ENCODE measurements around the gene CCDC187. TPM values are rescaled to one million over a fixed set of nuclear protein-coding genes. Genes with fewer than 3 reads are reported as not detected.
"Not testable (repeated sequence)": the region's sequence is repeated elsewhere in the genome, so short reads cannot be mapped to it uniquely, and the experiment has no call there.

Gene CCDC187
- total RNA-seq = not detected in 2 replicates

DNA sequence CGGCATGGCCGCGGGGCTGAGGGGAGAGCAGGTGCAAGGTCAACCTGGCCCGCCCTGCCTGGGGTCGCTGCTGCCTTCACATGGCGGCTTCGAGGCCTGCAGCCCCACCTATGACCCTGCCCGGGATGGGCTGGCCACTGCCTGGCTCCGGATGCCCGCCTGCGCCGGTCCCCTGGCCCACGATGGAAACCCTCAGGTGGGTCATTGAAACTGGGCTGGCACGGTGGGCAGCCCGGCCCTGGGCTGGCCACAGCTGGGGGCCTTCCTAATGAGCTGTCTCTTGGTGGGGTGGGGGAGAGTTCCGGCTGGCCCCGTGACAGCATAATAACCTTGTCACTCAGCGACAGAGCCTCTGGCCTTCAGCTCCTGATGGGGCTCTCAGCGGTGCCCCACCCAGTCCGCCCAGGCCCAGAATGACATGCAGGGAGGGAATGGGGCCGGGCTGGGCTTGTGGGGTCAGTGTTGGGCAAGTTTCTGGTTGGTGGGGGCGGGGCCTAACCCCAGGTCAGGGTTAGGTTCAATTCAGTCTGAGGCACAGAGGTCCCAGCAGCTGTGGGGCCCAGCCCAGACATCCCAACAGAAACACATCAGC lies at the start of gene CCDC187:
Gene CCDC187, minus strand, starts transcription at position 270 of the 592 bp plus-strand sequence. Its CDS starts 264 bp downstream, at position 6.
- DNase-seq (ENCODE audit: extremely low read depth, low read depth, low spot score) = no peak

DNA sequence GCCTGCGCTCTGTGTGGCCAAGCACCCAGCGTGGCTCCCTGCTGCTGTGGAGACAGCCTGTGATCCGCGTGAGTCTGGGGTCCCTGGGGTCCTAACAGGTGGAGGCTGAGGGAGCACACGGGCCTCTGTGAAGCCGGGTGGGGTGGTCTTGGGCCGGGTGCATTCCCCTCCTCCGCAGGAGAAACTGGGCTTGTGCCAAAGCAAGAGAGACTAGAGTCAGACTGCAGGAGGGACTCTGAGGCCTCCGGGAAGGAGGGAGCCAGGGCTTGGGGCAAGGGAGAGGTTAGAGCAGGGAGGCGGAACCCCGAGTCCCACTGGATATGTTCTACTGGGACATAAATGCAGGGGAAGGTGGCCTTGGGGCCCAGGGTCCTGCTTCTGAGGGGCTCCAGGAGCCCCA lies 49.2 kb upstream of the CCDC187 start:
- no peak for DNase-seq (ENCODE audit: extremely low read depth, low read depth, low spot score)

- no peak for DNase-seq (ENCODE audit: extremely low read depth, low read depth, low spot score)
Measured at GRCh38 chr9:136352682-136353081, 48.8 kb upstream of the CCDC187 start.

DNA sequence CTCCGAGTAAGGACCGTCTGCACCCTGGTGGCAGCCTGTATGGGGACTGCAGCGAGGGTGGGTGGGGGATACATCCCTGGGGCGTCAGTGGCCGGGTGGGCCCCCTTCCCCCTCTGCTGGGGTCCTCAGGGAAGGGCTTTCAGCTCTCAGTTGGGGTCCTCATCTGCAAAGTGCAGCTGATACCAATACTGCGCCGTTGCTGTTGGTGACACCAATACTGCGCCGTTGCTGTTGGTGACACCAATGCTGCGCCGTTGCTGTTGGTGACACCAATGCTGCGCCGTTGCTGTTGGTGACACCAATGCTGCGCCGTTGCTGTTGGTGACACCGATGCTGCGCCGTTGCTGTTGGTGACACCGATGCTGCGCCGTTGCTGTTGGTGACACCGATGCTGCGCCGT lies 48.0 kb upstream of the CCDC187 start:
- not testable (repeated sequence) for DNase-seq (ENCODE audit: extremely low read depth, low read depth, low spot score)

DNA sequence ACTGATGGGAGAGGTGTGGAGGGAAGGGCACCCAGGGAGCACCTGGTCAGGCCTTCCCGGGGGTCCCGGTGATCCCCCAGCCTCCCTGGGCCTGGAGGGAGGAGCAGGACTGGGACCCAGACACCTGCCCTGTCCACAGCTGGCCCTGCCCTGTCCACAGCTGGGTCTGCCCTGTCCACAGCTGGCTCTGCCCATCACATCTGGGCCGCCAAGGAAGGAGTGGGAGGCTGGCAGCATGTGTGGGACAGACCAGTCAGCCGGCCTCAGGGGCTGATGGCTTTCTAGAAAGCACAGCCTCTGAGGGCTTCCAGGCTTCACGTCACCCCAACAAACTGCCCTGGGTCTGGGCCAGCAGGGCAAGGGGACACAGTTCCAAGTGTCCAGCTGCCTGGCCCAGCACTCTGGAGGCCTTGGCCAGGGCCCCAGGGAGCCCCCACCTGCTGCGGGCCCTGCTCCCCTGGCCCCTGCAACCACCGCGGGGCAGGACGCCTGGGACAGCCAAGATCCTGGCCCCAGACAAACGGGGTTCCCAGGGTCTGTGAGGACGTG lies 47.4 kb upstream of the CCDC187 start:
- no peak for DNase-seq (ENCODE audit: extremely low read depth, low read depth, low spot score)

- no peak for DNase-seq (ENCODE audit: extremely low read depth, low read depth, low spot score)
Measured at GRCh38 chr9:136349546-136349945, 45.7 kb upstream of the CCDC187 start.

DNA sequence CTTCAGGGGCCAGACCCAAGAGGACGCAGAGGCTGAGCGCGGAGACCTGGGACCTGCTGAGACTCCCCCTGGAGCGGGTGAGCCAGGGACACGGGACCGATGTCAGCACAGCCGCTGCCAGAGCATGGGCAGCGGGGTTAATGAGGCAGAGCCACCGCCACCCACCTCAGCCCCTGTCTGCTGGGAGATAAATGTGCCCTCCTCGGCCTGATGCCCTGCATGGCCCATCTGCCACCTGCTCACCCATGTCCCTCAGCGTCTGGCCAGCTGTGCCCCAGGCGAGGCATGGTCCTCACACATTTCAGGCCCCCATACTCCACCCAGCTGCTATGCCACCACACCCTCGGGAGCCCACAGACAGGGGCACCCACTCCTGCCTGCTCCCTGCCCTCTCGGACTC lies 44.8 kb upstream of the CCDC187 start:
- DNase-seq (ENCODE audit: extremely low read depth, low read depth, low spot score) = no peak

DNA sequence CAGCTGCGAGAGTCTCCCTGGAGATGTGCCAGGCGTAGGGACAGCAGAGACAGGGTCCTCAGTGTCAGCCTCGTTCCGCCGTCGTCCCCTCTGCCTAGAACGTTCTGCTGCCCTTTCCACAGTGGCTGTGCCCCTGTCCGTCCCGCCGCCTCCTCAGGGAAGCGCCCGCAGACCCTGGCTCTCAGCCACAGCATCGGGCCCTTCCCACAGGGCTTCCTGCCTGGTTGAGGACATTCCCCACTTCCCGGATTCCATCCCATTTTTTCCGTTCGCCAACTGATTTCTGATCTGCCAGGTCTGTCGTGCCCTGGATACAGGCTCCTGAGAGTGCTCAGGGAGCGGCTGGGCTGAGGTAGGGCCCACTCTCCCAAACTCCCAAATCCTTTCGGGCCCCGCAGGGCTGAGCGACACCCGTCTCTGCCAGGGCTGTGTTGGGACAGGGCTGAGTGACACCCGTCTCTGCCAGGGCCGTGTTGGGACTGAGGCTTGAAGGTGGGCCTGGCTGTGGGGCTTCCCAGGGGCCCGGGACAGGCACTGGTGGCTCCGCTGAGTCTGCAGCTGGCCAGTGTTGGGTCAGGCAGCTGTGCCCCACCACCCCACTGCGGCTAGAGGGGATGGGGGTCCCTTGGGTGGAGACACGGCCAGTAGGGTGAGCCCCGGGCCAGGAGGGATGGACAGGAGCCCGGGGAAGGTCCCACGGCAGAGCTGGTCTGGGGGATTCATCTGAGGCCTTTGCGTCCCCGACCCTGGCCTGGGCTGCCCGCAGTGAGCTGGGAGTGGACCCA lies 43.8 kb upstream of the CCDC187 start:
- no peak for DNase-seq (ENCODE audit: extremely low read depth, low read depth, low spot score)

DNA sequence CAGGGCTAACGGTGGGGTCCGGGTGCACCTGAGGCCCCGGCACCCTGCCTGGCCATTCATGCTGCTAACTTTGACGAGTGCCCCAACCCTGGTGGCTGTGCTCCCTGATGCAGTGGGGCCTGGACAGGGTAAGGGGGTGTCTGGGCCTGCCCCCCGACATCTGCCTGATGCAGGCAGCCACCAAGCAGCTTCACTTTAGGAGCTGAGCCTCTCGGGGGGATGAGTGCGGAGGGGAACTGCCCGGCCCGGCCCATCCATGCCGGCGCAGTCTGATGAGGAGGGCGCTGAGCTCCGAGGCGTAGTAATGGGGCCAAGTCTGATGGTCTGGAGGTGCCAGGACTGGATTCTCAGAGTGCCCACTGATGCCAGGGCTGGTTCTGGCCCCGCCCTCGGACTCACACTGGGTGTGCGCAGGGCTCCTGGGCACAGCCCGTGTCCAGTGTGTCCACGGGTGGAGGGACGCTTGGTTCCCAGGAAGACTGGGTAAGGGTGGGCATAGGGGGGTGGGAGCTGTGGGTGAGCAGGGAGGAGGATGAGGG lies 43.1 kb upstream of the CCDC187 start:
- no peak for DNase-seq (ENCODE audit: extremely low read depth, low read depth, low spot score)

DNA sequence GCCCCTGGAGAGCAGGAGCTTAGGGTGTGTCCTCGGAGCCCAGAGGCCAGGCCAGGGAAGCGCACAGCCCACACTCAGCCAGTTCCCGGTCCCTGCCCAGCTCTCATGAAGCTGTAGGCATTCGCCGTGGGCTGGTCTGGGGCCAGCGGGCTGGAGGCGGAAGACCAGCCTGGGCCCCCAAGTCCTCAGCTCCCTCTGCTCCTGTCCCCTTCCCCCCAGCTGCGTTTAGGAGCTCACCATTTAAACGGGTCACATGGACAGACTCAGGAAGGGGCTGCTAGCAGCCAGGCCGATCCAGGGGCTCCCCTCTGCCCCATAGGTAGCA lies 42.2 kb upstream of the CCDC187 start:
- no peak for DNase-seq (ENCODE audit: extremely low read depth, low read depth, low spot score)

GRCh38 chr9:136345281-136346156 lies 41.6 kb upstream of the CCDC187 start:
- DNase-seq (ENCODE audit: extremely low read depth, low read depth, low spot score) = no peak

DNA sequence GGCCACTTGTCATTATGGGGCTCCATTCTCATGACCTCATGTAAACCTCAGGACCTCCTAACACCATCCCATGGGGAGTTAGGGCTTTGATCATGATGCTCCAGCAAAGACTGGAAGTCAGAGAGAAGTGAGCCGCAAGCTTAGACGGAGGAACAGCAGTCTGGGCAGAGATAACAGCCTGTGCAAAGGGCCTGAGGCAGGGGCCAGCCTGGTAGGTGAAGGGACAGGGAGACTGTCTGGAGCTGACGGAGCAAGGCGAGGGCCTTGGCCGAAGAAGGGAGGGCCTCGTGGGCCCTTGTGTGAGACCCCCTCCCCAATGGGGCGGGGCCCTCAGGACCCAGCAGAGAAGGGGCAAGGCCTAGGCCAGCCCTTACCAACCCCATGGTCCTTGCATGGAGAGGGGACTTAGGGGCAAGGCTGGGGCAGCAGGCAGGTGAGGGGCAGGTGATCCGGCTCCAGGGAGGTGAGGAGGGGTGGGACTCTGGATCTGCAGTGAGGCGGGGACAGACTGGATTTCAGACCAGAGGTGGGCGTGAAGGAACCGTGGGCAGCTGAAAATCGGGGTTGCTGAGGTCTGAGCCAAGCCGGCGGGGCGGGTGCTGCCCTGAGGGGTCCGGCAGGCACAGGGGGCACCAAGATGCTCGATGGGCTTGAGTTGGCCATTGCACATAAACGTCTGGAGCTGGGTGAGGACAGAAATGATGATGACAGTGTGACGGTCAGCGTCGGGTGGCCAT lies 40.8 kb upstream of the CCDC187 start:
- no peak for DNase-seq (ENCODE audit: extremely low read depth, low read depth, low spot score)

DNA sequence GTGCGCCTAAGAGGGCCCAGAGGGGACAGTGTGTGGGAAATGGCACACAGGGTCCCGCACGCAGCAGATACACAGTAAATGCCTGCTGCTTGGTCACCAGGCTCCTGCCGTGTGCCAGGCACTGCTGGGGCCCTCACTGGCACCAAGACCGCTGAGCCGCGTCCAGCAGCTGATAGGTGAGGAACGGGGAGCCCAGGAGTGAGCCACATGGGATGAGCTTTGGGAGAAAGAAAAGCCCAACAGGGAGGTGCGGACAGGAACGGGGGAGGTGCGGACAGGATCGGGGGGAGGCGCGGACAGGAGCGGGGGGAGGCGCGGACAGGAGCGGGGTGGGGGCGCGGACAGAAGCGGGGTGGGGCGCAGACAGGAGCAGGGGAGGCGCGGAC lies 40.0 kb upstream of the CCDC187 start:
- no peak for DNase-seq (ENCODE audit: extremely low read depth, low read depth, low spot score)

DNA sequence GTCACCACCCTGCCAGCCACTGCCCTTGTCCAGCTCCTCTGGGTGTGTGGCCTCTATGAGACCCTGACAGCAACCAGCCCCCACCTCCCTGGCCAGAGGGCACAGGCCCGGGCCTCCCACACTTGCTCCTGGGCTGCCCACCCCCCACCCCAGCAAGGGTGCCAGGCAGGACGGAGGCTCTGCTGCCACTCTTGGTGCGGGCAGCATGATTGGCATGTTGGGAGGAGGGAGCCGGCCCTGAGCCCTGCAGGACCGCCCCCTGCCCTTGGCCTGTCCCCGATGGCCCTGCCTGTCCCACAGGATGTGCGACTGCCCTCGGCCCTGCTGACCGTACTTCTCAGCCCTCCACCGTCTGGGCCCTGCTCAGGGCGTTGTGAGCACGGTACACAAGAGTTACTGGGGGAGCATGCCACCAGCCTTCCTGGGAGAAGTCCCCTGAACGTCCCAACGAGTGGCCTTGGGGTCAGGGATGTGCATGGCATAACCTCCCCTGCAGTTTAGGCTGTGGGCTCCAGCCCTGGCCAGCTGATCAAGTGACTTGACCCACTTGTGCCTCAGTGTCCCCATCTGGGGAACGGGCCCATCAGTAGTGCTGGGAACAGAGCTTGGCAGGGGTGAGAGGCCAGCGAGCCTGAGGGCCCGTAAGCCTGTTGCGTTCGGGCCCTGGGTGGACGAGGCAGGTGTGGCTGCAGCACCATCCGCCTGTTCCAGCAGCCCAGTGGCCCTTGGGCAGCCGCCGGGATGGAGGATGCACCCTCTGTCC lies 39.4 kb upstream of the CCDC187 start:
- no peak for DNase-seq (ENCODE audit: extremely low read depth, low read depth, low spot score)

GRCh38 chr9:136342181-136343120 lies 38.6 kb upstream of the CCDC187 start:
- no peak for DNase-seq (ENCODE audit: extremely low read depth, low read depth, low spot score)

- no peak for DNase-seq (ENCODE audit: extremely low read depth, low read depth, low spot score)
Measured at GRCh38 chr9:136341769-136342168, 37.9 kb upstream of the CCDC187 start.

DNA sequence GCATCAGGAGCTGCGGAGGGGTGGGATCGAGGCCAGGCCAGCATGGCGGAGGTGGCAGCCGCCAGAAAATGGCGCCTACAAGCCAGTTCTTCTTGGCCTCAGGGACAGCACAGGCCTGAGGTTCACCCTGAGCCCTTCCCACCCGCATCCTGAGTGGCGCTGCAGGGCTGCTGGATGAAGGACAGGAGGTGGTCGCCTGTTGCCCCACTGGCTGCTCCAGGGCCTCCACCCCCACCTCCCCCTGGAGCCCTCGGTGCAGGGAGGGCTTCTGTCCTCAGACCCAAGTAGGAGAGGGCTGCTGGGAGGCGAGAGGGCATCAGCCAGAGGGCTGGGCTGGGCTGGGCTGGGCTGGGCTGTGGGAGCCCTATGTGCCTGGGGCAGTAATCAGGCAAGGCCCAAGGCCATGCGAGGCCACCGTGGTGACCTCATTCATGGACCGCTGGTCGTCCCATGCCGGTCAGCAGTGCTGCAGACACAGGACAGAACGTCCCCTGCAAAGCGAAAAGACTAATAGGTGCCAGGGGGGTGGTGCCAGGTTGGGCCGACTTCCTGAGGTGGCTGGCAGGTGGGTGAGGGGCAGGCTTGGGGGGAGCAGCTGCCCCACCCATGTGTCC lies 37.3 kb upstream of the CCDC187 start:
- DNase-seq (ENCODE audit: extremely low read depth, low read depth, low spot score) = no peak

- no peak for DNase-seq (ENCODE audit: extremely low read depth, low read depth, low spot score)
Measured at GRCh38 chr9:136340356-136341041, 36.6 kb upstream of the CCDC187 start.

Measured in glomerular endothelial cell (primary cell).